Gastroesophageal sphincter (tissue), 4 donors: ENCODE data around the gene SYT8. TPM values are rescaled to one million over a fixed set of nuclear protein-coding genes. Genes with fewer than 3 reads are reported as not detected.

Experiments used
- ATAC-seq: fragments of 150-250 bp; one replicate; pipeline ENCODE4 v1.9.1; 2016; ENCODE audit warnings: mild to moderate bottlenecking, moderate library complexity
- H3K27ac ChIP-seq, 4 donors: fragments of 200-600 bp; sonication (generic) in 3 of 4; 1 replicate in 3 of 4; 2 replicates in 1 of 4; pipeline ENCODE4 v1.5.1; 2016 to 2019
- H3K27me3 ChIP-seq: fragments of 200-600 bp; sonication (generic); one replicate; pipeline ENCODE4 v1.5.1; 2019
- H3K36me3 ChIP-seq, 2 donors: fragments of 200-600 bp; sonication (generic); one replicate each; pipeline ENCODE4 v1.5.1; 2019; ENCODE audit warnings: control low read depth in 1 of 2
- H3K4me1 ChIP-seq, 3 donors: fragments of 200-600 bp; sonication (generic); 1 replicate in 2 of 3; 2 replicates in 1 of 3; pipeline ENCODE4 v1.5.1; 2016 to 2019; ENCODE audit warnings: control low read depth in 2 of 3
- H3K4me3 ChIP-seq, 2 donors: fragments of 200-600 bp; sonication (generic); one replicate each; pipeline ENCODE4 v1.5.1; 2019; ENCODE audit warnings: mild to moderate bottlenecking in 1 of 2, moderate library complexity in 1 of 2
- H3K9me3 ChIP-seq, 3 donors: fragments of 200-600 bp; sonication (generic); one replicate each; pipeline ENCODE4 v1.5.1; 2017 to 2019; ENCODE audit warnings: control low read depth in 2 of 3
- CTCF ChIP-seq, 4 experiments: fragments of 200-600 bp in 2 of 4; fragments of 450-650 bp in 2 of 4; sonication (generic) in 1 of 4; IDR thresholded peaks; one replicate each; pipeline ENCODE4 v1.5.1; 2017 to 2019; ENCODE audit warnings: antibody characterized with exemption in 4 of 4, mild to moderate bottlenecking in 2 of 4, moderate library complexity in 2 of 4
- EP300 ChIP-seq: sonication (generic); formaldehyde crosslinking; IDR thresholded peaks from one replicate; pipeline ENCODE4 v1.6.1; 2017; ENCODE audit warnings: antibody characterized with exemption, mild to moderate bottlenecking
- POLR2A ChIP-seq, 2 donors: fragments of 450-650 bp; IDR thresholded peaks; one replicate each; pipeline ENCODE4 v1.6.1; 2017; ENCODE audit warnings: antibody characterized with exemption in 2 of 2, mild to moderate bottlenecking in 2 of 2, moderate library complexity in 1 of 2
- POLR2AphosphoS5 ChIP-seq: sonication (generic); formaldehyde crosslinking; IDR thresholded peaks from one replicate; pipeline ENCODE4 v1.6.1; 2017; ENCODE audit warnings: antibody characterized with exemption
- WGBS, 2 donors: methylation state at CpG; one replicate each; pipeline ENCODE4 v1.1.5; 2018; ENCODE audit warnings: low coverage in 1 of 2; 5-methylcytosine and 5-hydroxymethylcytosine counted together
- total RNA-seq, 4 donors: library from RNA; depleted of rRNA; stranded (reverse); fragments of >200 nt; gene quantifications; one replicate each; pipeline ENCODE4 v1.1.0, GENCODE V29; 2016

Gene SYT8
- total RNA-seq, 4 donors from 2014 or later, result 2.2 TPM; not detected in 3

- Histone ChIP-seq H3K27me3 (peaks cover 7% of the 10 kb centered on the region), H3K4me1 (peaks cover 0 to 15% (median 0%) of the 10 kb centered on the region in 3 donors), H3K27ac (no peak overlapping the region), H3K36me3 (no peaks in the 10 kb centered on the region), H3K4me3 (no peak overlapping the region), H3K9me3 (no peaks in the 10 kb centered on the region)
- no peak for ATAC-seq
- 81 to 91% methylated on average over 10 to 14 of the region's 18 CpGs for WGBS, 2 donors
- TF ChIP-seq POLR2A (IDR thresholded peaks at IDR 0.05) (no peak), CTCF (IDR thresholded peaks at IDR 0.05) (no peak), POLR2AphosphoS5 (no peak), EP300 (no peak)
Measured at GRCh38 chr11:1847926-1848639, 13.3 kb downstream of the SYT8 start.

GRCh38 chr11:1848640-1849430 lies 14.0 kb downstream of the SYT8 start:
- no peak overlapping the region for H3K4me3 ChIP-seq
- H3K4me1 ChIP-seq, result peaks cover 0 to 14% (median 0%) of the 10 kb centered on the region in 3 donors
- 86% methylated on average over 5 of the region's 19 CpGs; no CpG with 5 or more reads in 1 of the 2 donors for WGBS, 2 donors
- TF ChIP-seq POLR2AphosphoS5 (no peak), EP300 (no peak), POLR2A (IDR thresholded peaks at IDR 0.05) (no peak), CTCF (IDR thresholded peaks at IDR 0.05) (no peak)
- H3K9me3 ChIP-seq, result no peaks in the 10 kb centered on the region
- no peaks in the 10 kb centered on the region for H3K36me3 ChIP-seq
- no peak overlapping the region for H3K27ac ChIP-seq
- no peak for ATAC-seq
- H3K27me3 ChIP-seq, result peaks cover 7% of the 10 kb centered on the region

GRCh38 chr11:1851468-1852180 lies 16.8 kb downstream of the SYT8 start:
- Histone ChIP-seq H3K36me3 (no peaks in the 10 kb centered on the region), H3K9me3 (no peaks in the 10 kb centered on the region), H3K4me3 (no peak overlapping the region), H3K4me1 (no peaks in the 10 kb centered on the region), H3K27ac (no peak overlapping the region), H3K27me3 (peaks cover 2% of the 10 kb centered on the region)
- ATAC-seq, result no peak
- TF ChIP-seq POLR2A (IDR thresholded peaks at IDR 0.05), result no peak
- no peak for TF ChIP-seq CTCF (IDR thresholded peaks at IDR 0.05)
- WGBS, 2 donors, result 95% methylated on average over 3 of the region's 21 CpGs; no CpG with 5 or more reads in 1 of the 2 donors

- ATAC-seq, result no peak
- no peaks in the 10 kb centered on the region for H3K36me3 ChIP-seq
- no peaks in the 10 kb centered on the region for H3K4me1 ChIP-seq
- TF ChIP-seq EP300, result no peak
- WGBS, 2 donors, result 72 to 92% methylated on average over 2 to 8 of the region's 25 CpGs
- H3K27me3 ChIP-seq, result no peaks in the 10 kb centered on the region
- H3K27ac ChIP-seq, result no peak overlapping the region
- no peak overlapping the region for H3K4me3 ChIP-seq
- H3K9me3 ChIP-seq, result no peaks in the 10 kb centered on the region
Measured at GRCh38 chr11:1852271-1852876, 17.6 kb downstream of the SYT8 start.

GRCh38 chr11:1852877-1853276 lies 18.1 kb downstream of the SYT8 start, which contains the start of gene LSP1:
LSP1 (plus strand) TSS chr11:1853084; CDS start chr11:1853145, 61 bp downstream.
- Histone ChIP-seq H3K36me3 (no peaks in the 10 kb centered on the region), H3K4me1 (no peaks in the 10 kb centered on the region), H3K9me3 (no peaks in the 10 kb centered on the region), H3K4me3 (peak within 1 kb of the TSS in 1 of 2 donors; percentile 33), H3K27me3 (no peaks in the 10 kb centered on the region), H3K27ac (no peak within 1 kb of the TSS)
- TF ChIP-seq EP300 (no peak), CTCF (IDR thresholded peaks at IDR 0.05) (no peak), POLR2AphosphoS5 (no peak), POLR2A (IDR thresholded peaks at IDR 0.05) (no peak)
- no peak for ATAC-seq
- 89% methylated on average over 9 of the region's 18 CpGs; no CpG with 5 or more reads in 1 of the 2 donors for WGBS, 2 donors
